Fibroblast of skin of back (primary cell): ENCODE data around the gene OR10W1. TPM values are rescaled to one million over a fixed set of nuclear protein-coding genes. Genes with fewer than 3 reads are reported as not detected.

Experiments used
- DNase-seq: peaks from one replicate; pipeline ENCODE4 v3.0.0-alpha.2; 2013
- polyA plus RNA-seq, 2 experiments: library from polyadenylated mRNA; unstranded; fragments of 120-200 nt; gene quantifications; one replicate each; pipeline ENCODE4 v1.2.1, GENCODE V29; 2013; ENCODE audit not compliant: insufficient read length in 2 of 2

The OR10W1 gene, protein sequence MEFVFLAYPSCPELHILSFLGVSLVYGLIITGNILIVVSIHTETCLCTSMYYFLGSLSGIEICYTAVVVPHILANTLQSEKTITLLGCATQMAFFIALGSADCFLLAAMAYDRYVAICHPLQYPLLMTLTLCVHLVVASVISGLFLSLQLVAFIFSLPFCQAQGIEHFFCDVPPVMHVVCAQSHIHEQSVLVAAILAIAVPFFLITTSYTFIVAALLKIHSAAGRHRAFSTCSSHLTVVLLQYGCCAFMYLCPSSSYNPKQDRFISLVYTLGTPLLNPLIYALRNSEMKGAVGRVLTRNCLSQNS
- not detected for polyA plus RNA-seq (2013, experiment 1 of 2; ENCODE audit: insufficient read length)
- not detected for polyA plus RNA-seq (2013, experiment 2 of 2; ENCODE audit: insufficient read length)

DNA sequence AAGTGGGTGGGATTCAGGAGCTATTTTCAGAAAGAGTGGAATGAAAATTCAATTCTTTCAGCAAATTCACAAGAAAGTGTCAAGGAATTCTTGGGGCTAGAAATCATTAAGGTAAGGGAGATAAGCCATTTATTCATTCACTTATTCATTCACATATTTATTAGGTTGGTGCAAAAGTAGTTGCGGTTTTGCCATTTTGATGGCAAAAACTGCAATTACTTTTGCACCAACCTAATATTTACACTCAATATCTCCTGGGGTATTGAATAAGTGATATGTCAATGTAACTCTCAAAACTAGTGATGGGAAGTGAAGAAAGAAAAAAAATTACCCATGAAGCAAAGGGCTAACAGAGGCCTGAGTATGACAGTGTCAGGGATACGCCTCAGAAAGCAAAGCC, at the start of gene OR10W1:
OR10W1 (minus strand) TSS at position 119 of the 400 bp plus-strand sequence. CDS start 402 bp downstream, outside the sequence.
- no peak for DNase-seq

DNA sequence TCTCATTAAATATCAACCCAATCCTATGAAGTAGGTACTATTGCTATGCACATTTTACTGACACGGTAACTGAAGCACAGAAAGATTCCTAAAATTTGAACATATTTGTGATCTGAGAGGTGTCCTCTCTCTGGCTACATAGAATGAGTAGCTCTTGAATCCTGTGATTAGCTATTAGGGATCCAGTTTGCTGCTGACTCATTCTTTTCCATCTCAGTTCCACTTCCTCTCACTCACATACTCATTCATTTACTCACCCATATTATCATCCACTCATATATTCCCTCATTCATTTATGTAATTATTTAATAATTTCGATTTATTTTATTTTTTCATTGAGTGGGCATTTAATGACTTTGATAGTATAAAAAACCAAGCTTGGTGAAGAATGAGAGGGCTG, 48.1 kb upstream of the OR10W1 start:
- peak; percentile 69 for DNase-seq

DNA sequence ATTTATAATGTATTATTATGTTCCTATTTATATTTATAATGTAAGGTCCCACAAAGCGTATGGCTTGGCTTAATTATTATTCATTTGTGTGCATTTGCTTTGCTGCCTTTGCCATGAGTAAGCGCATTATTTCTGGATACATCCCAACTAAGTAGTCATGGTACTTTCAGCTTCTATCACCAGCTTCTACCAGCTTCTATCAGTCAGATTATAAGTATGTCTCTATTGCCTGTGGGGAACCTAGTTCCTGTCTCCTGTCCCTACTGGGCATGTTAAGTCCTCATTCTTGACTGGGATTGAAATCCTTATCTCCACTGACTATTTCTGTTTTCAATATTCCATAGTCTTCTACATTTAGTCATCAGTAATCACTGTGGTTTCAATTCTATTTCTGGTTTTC, 33.5 kb upstream of the OR10W1 start:
- peak; percentile 91 for DNase-seq

DNA sequence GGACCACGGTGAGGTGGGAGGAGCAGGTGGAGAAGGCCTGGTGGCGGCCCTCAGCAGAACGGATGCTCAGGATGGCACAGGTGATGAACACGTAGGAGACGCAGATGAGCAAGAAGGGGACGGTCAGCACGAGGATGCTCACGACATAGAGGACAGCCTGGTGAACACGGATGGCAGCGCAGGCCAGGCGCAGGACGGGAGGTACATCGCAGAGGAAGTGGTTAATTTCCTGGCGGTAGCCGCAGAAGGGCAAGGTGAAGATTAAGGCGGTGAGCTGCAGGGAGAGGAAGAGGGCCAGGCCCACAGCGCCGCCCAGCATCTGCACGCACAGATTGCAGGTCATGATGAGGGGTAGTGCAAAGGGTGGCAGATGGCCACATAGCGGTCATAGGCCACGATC, 24.0 kb upstream of the OR10W1 start:
- no peak for DNase-seq

DNA sequence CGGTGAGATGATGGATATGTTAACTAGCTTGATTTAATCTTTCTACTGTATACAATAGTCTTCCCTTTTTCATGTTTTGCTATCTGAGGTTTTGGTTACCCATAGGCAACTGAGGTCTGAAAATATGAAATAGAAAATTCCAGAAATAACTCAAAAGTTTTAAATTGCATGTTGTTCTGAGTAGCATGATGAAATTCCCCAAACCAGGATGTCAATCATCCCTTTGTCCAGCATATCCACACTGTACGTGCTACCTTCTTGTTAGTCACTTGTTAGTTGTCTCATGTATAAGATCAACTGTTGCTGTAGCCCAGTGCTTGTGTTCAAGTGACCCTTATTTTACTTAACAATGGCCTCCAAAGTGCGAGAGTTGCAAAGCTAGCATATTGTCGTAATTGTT, 21.2 kb upstream of the OR10W1 start:
- no peak for DNase-seq

DNA sequence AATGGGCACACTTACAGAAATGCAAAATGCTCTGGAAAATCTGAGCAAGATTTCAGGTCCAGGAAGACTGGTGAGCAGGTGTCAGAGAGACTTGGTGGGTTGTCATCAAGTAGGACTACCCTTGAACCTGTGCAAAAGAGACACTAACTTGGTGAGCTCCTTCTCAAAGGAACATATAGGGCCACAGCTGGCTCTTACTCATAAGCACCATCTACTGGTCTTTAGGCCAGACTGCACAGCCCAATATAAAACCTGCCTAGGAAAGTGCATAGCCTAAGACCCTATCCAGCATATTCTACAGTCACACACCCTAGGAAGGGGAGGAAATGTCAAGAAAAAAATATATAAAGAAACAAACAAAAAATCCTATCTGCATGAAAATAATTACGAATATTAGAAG, 18.2 kb upstream of the OR10W1 start:
- DNase-seq, result peak; percentile 26

DNA sequence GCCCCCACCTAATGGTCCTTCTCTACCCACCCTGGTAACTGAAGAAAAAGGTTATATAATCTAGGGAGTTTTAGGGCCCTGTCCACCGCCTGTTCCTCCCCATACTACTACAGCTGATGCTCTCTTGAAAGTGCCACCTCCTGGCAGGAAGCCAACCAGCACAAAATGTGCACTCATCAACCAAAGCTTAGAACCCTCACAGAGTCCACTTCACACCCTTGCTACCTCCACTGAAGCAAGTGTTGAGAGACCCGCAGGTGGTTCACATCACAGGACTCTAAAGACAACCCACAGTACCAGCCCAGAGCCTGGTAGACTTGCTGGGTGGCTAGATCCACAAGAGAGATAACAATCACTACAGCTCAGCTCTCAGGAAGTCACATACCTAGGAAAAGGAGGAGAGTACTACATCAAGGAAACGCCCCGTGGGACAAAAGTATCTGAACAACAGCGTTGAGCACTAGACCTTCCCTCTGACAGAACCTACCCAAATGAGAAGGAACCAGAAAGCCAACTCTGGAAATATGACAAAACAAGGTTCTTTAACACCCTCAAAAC, 17.5 kb upstream of the OR10W1 start:
- no peak for DNase-seq

DNA sequence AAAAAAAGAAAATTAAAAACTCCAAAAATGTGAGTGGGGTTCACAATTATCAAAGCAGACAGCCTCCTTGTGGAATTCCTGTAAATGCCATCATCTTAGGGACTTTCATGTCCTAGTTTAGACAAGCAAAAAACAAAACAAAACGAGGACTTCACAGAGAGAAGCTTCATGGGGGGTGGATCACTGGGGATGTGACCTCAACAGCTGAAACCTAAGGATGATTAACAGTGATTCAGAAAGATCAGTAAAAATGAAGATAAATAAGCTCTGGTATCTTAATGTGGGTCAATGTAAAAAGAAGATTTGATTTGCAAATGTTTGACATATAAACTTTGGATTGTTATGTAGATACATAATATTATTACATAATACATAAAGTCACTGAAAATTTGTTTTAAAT, 8.1 kb upstream of the OR10W1 start:
- DNase-seq, result peak; percentile 11

DNA sequence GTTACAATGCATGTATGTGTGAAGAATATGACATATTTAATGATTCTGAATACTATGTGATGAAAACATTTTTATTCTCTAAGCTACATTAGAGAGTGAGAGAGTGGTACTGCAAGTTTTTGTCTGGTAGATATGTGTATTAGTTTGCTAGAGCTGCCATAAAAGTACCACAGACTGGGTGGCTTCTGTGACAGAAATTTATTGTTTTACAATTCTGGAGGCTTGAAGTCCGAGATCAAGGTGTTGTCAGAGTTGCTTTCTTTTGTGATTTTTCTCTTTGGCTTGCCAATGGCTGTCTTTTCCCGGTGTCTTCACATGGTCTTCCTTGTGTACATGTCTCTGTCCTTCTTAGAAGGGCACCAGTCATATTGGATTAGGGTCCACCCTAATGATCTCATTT, 6.9 kb upstream of the OR10W1 start:
- DNase-seq, result no peak

DNA sequence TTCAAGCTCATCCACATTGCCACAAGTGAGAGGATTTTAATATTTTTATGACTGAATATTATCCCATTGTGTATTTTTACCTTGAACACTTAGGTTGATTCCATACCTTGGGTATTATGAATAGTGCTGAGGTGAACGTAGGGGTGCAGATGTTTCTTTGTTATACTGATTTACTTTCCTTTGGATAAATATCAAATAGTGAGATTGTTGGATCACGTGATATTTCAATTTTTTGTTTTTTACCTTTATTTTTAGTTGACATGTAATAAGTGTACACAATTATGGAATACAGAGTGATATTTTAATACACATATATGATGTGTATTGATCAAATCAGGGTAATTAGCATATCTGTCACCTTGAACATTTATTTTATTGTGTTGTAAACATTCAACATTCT, 8.1 kb downstream of the OR10W1 start:
- DNase-seq, result no peak

DNA sequence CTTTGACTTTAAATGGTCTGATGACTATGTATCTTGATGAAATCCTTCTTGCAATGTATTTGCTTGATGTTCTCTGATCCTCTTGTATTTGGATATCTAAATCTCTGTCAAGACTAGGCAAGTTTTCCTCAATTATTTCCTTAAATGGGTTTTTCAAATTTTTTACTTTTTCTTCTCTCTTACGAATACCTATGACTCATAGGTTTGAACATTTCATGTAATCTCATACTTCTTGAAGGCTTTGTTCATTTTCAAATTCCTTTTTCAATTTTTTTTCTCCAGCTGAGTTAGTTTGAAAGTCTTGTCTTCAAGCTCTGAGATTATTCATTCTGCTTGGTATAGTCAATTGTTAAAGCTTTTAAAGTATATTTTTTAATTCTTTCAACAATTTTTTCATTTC, 13.1 kb downstream of the OR10W1 start:
- DNase-seq, result no peak

DNA sequence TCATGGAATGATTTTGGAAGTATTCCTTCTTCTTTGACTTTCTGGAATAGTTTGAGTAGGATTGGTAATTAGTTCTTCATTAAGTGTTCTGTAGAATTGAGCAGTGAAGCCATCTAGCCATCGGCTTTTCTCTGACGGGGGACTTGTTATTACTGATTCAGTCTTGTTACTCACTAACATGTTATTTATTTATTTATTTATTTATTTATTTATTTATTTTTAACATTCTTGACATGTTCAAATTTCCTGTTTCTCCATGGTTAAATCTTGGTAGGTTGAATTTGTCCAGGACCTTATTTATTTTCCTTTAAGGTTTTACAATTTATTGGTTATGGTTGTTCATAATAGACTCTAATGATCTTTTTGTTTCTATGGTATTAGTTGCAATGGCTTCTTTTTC, 24.1 kb downstream of the OR10W1 start:
- DNase-seq, result no peak

DNA sequence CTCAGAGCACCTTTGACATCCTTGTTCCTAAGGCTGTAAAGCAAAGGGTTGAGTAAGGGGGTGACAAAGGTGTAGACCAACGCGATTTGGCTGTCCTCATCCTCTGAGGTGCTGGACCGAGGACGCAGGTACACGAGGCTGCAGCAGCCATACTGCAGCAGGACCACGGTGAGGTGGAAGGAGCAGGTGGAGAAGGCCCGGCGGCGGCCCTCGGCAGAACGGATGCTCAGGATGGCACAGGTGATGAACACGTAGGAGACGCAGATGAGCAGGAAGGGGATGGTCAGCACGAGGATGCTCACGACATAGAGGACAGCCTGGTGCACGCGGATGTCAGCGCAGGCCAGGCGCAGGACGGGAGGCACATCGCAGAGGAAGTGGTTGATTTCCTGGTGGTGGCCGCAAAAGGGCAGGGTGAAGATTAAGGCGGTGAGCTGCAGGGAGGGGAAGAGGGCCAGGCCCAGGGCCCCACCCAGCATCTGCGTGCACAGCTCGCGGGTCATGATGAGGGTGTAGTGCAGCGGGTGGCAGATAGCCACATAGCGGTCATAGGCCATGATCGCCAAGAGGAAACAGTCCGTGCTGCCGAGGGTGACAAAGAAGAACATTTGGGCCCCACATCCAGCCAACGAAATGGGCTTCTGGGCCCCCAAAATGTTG, 40.0 kb downstream of the OR10W1 start:
- no peak for DNase-seq

DNA sequence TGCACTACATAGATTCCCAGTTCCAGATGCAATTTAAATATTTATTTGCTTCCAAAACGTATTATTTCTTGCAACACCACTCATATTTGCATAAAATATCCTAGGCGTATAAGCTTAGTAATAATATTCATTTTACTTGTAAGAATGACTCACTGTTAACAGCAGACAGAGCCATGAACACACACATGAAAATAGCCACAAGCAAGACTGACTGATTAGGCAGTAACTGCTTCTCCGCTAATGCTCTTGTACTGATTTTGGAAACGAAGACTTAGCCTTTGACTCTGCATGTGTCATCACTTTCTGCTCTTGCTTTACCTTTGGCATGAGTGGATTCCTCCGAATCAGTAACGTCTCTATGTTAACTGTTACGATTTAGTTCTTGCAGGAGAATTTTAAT, 45.3 kb downstream of the OR10W1 start:
- DNase-seq, result no peak
